SK-N-MC (cell line): ENCODE measurements around the gene TRAPPC12.

Experiments used
- EZH2 ChIP-seq: fragments of 200-600 bp; sonication (generic); IDR thresholded peaks from one replicate; pipeline ENCODE4 v1.6.1; 2017; ENCODE audit warnings: antibody characterized with exemption
- POLR2AphosphoS5 ChIP-seq: IDR thresholded peaks from 2 replicates; pipeline ENCODE4 v1.6.1; 2012; ENCODE audit warnings: mild to moderate bottlenecking, low read depth, low read length, borderline replicate concordance

DNA sequence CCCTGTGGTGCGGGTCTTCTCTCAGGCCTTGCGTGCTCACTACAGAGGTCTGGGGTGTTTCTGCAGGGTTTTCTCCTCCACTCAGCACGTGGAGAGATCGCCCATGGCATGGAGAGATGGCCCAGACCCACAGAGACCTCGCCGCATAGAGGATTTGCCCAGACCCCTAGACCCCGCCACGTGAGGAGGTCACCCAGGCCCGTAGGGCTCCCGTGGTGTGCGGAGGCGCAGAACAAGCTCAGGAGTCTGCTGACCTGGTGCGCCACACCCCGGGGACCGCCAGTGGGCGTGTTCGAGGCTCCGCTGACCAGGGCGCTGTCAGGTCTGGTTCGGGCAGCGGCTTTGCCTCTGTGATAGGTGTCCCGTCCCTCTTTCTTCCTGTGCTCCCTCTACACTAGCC lies 75.3 kb downstream of the TRAPPC12 start:
- TF ChIP-seq EZH2: no peak
- TF ChIP-seq POLR2AphosphoS5: no peak
